HEK293 (cell line): ENCODE measurements around the gene PIGN.

Source experiments
- BCL11A ChIP-seq: fragments of 450-650 bp; formaldehyde crosslinking; IDR thresholded peaks from 2 replicates; pipeline ENCODE4 v1.5.1; 2016; ENCODE audit warnings: low read depth, missing biosample characterization, missing genetic modification characterization
- TCF7L2 ChIP-seq: IDR thresholded peaks from 2 replicates; pipeline ENCODE4 v1.6.1; 2011; ENCODE audit warnings: low read depth, mild to moderate bottlenecking, inconsistent platforms, low read length, moderate library complexity, borderline replicate concordance
- ZBTB7A ChIP-seq: fragments of 450-650 bp; formaldehyde crosslinking; IDR thresholded peaks from 2 replicates; pipeline ENCODE4 v1.5.1; 2016; ENCODE audit warnings: low read depth, missing biosample characterization, missing genetic modification characterization
- ZBTB8A ChIP-seq: fragments of 450-650 bp; formaldehyde crosslinking; IDR thresholded peaks from 2 replicates; pipeline ENCODE4 v1.5.1; 2016; ENCODE audit warnings: missing biosample characterization, missing genetic modification characterization
- ZNF23 ChIP-seq: fragments of 450-650 bp; formaldehyde crosslinking; IDR thresholded peaks from 2 replicates; pipeline ENCODE4 v1.5.1; 2016; ENCODE audit warnings: missing biosample characterization, missing genetic modification characterization, borderline replicate concordance
- ZNF274 ChIP-seq, 2 experiments: fragments of 200-500 bp in 1 of 2; fragments of 450-650 bp in 1 of 2; sonication (Bioruptor generic) in 1 of 2; formaldehyde crosslinking in 1 of 2; IDR thresholded peaks; 2 replicates each; pipeline versions ENCODE4 v1.5.1 to v1.6.1; 2014 to 2016; ENCODE audit warnings: borderline replicate concordance in 1 of 2, inconsistent platforms in 1 of 2, low read length in 1 of 2, missing biosample characterization in 1 of 2, missing genetic modification characterization in 1 of 2
- ZNF423 ChIP-seq: fragments of 450-650 bp; formaldehyde crosslinking; IDR thresholded peaks from 2 replicates; pipeline ENCODE4 v1.5.1; 2016; ENCODE audit warnings: missing biosample characterization, missing genetic modification characterization
- ZNF623 ChIP-seq: fragments of 450-650 bp; formaldehyde crosslinking; IDR thresholded peaks from 2 replicates; pipeline ENCODE4 v1.5.1; 2016; ENCODE audit warnings: missing biosample characterization, missing genetic modification characterization
- TF ChIP-seq, protein P1 (sequence below): fragments of 450-650 bp; formaldehyde crosslinking; IDR thresholded peaks from 2 replicates; pipeline ENCODE4 v1.5.1; 2016; ENCODE audit warnings: missing biosample characterization, missing genetic modification characterization
- TF ChIP-seq, protein P2 (sequence below): fragments of 450-650 bp; formaldehyde crosslinking; IDR thresholded peaks from 2 replicates; pipeline ENCODE4 v1.5.1; 2016; ENCODE audit warnings: missing biosample characterization, missing genetic modification characterization, low read depth
- TF ChIP-seq, protein P3 (sequence below): fragments of 450-650 bp; IDR thresholded peaks from 2 replicates; pipeline ENCODE4 v1.5.1; 2018; ENCODE audit warnings: missing biosample characterization, missing genetic modification characterization

DNA sequence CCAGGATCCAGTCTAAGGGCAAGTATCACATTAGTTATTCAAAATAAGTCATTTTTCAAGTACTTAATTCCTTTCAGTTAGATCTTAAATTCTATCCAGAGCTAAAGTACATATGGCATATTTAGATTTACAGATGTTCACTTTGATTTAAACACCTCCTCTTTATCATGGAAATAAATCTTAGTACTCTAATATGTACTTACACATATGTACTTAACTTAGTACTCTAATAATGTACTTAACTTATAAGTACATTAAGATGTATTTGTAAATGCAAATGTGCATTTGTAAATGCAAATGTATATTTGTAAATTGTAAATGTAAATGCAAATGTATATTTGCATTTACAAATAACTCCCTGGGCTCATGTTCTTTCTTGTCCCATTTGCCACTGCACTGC lies 14.6 kb downstream of the PIGN start:
- TF ChIP-seq, protein P1, sequence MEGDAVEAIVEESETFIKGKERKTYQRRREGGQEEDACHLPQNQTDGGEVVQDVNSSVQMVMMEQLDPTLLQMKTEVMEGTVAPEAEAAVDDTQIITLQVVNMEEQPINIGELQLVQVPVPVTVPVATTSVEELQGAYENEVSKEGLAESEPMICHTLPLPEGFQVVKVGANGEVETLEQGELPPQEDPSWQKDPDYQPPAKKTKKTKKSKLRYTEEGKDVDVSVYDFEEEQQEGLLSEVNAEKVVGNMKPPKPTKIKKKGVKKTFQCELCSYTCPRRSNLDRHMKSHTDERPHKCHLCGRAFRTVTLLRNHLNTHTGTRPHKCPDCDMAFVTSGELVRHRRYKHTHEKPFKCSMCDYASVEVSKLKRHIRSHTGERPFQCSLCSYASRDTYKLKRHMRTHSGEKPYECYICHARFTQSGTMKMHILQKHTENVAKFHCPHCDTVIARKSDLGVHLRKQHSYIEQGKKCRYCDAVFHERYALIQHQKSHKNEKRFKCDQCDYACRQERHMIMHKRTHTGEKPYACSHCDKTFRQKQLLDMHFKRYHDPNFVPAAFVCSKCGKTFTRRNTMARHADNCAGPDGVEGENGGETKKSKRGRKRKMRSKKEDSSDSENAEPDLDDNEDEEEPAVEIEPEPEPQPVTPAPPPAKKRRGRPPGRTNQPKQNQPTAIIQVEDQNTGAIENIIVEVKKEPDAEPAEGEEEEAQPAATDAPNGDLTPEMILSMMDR, result no peak
- no peak for TF ChIP-seq ZNF274 (IDR thresholded peaks at IDR 0.05; ENCODE audit: low read length)
- TF ChIP-seq ZNF274 (tag by site-specific recombination; IDR thresholded peaks at IDR 0.05; ENCODE audit: borderline replicate concordance), result no peak
- TF ChIP-seq ZBTB8A (tag by site-specific recombination), result no peak
- TF ChIP-seq, protein P2, sequence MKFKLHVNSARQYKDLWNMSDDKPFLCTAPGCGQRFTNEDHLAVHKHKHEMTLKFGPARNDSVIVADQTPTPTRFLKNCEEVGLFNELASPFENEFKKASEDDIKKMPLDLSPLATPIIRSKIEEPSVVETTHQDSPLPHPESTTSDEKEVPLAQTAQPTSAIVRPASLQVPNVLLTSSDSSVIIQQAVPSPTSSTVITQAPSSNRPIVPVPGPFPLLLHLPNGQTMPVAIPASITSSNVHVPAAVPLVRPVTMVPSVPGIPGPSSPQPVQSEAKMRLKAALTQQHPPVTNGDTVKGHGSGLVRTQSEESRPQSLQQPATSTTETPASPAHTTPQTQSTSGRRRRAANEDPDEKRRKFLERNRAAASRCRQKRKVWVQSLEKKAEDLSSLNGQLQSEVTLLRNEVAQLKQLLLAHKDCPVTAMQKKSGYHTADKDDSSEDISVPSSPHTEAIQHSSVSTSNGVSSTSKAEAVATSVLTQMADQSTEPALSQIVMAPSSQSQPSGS, result no peak
- TF ChIP-seq TCF7L2, result no peak
- TF ChIP-seq, protein P3, sequence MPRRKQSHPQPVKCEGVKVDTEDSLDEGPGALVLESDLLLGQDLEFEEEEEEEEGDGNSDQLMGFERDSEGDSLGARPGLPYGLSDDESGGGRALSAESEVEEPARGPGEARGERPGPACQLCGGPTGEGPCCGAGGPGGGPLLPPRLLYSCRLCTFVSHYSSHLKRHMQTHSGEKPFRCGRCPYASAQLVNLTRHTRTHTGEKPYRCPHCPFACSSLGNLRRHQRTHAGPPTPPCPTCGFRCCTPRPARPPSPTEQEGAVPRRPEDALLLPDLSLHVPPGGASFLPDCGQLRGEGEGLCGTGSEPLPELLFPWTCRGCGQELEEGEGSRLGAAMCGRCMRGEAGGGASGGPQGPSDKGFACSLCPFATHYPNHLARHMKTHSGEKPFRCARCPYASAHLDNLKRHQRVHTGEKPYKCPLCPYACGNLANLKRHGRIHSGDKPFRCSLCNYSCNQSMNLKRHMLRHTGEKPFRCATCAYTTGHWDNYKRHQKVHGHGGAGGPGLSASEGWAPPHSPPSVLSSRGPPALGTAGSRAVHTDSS (tag by site-specific recombination), result no peak
- no peak for TF ChIP-seq ZNF23 (tag by site-specific recombination)
- TF ChIP-seq ZBTB7A (tag by site-specific recombination), result no peak
- TF ChIP-seq ZNF623 (tag by site-specific recombination), result no peak
- TF ChIP-seq BCL11A (tag by site-specific recombination), result no peak
- TF ChIP-seq ZNF423 (tag by site-specific recombination), result no peak
